GM18873 (cell line): Measurements from ENCODE around the gene S100A2.
"Not testable (repeated sequence)": the region's sequence is repeated elsewhere in the genome, so short reads cannot be mapped to it uniquely, and the experiment has no call there.

Experiments used
- ATAC-seq: cut with Tn5 transposase; IDR thresholded peaks from one replicate; pipeline ENCODE4 v1.9.1; 2021; ENCODE audit warnings: mild to moderate bottlenecking, moderate library complexity, moderate number of reproducible peaks; ENCODE audit not compliant: unreplicated experiment, low FRiP score

The S100A2 gene

DNA sequence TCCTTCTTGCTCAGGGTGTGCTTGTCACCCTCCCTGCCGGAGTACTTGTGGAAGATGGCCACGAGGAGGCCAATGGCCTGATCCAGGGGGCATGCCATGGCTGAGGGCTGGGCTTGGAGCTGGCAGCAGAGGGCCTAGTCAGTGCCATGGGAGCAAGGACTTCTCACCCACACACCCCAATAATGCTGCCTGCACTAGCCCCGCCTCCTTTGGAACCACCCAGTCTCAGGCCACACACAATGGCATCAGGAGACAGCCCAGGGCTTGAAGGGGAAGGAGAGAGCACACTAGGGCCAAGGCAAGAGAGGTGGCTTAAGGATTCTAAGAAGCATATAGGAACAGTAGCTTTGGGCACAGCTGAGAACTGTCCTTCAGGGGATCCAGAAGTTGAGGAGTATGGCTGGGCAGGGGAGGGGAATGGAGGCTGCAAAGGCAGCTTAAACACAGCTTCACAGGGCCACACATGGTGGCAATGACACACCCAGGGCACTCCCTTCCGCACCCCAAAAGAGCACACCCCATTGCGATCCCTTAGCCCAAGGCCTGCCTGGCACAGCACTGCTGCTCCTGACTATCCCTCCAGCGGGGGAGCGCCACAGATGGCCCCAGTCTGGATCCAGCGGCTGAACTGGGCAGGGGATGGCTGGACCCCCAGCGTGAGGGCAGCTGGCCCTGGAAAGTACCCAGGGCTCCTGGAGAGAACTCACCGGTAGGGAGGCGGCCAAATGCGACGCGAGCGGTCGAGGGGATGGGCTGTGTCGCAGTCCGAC is 30.2 kb downstream of the S100A2 start, which contains the start of gene S100A6:
Gene S100A6 (minus strand): TSS at position 750 of the 770 bp plus-strand sequence. CDS start 652 bp downstream, at position 98.
- ATAC-seq: no peak

DNA sequence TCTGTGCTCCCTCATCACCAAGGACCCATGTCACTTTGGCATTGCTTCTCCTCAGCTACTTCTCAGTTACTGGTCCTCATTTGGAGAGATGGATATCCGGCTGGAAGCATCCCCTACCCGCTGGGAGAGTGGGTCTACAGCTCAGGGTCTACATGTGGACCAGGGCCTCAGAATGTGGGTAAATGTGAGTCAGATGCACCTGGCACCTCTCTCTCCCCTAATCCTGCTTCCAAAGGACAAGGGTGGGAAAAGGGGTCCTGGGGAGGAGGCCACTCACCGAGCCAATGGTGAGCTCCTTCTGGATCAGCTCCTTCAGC is 30.8 kb downstream of the S100A2 start:
- ATAC-seq: no peak

DNA sequence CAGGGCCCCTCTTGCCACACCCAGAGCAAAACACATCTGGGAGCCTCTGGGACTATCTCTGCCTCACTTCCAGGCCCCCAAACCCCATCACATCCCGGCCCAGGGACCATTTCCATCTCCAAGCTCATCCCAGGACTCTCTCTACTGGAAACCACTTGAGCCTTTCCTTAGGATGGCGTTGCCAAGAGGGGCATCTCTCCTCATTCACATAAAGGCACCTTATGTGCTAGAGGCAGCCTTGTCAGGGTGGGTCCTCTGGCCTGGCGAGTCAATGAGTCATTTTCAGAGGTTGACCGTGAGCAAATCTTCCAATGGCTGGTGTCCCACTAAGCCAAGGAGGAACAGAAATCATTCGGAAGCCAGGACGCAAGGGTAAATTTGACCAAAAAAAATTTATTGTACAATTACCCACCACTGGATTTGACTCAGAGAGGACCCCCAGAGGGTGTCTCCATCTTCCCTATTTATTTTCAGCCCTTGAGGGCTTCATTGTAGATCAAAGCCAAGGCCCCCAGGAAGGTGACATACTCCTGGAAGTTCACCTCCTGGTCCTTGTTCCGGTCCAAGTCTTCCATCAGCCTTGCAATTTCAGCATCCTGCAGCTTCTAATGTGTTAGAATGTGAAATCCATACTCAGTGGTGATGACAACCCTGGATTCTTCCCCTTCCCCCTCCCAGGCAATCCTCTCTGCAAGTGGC is 31.3 kb downstream of the S100A2 start:
- no peak for ATAC-seq

DNA sequence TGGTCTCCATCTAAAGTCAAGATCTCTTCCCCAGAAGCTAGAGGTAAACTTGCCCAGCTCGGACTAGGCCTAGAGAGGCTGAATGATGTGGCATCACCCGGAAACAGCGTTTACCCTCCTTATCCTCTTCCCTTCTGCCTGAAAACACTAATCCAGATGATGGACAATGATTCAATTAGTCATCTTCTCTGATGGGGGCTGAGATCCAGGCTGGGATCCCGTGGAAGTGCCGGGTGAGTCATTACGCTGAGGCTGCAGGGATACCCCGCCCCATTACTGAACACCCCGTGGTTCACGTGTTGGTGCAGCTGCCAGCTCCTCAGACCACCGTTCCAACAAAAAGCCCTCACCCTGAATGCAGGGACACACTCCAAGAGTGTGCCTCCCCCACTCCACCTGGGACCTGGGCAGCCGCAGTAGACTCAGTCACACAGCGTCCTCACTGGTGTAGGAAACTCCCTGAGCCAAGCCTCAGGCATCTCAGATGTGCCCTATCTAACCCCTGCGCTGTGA is 31.9 kb downstream of the S100A2 start:
- no peak for ATAC-seq

DNA sequence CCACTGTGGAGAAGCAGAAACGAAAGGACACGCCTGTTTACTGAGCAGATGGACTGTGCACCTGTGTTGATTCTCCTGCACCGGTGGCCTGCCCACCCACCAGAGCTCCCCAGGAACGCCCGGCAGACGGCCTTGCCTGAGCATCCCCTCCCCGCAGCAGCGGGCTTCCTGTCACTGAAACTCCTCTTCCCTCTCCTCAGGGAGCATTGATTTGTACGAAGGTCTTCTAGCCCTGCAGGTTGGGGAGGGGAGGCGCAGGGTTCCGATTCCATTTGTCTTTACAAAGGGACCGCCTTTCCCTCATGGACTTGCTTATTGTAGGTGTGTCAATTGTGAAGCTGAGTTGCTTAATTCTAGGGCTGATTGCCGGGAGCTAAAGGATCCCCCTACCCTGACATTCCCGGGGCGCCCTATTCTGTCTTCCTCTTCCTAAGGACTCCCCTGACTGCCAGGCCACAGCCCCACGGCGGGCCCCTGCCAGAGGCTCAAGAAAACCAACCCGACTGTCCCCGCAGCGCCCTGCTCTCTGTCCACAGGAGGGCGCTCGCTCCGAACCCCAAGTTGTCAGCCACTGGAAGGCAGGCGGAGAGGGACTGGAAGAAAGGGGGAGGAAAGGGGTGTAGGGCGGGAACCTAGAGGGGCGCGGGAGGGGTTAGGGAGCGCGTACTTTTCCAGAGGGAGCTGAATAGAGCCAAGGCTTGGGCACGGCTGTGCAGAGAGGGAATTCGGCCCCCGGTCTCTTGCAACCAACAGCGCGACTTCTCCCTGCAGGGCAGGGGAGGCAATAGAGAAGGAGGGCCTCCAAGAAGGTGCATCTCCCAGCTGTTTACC is 32.7 kb downstream of the S100A2 start:
- ATAC-seq: no peak

DNA sequence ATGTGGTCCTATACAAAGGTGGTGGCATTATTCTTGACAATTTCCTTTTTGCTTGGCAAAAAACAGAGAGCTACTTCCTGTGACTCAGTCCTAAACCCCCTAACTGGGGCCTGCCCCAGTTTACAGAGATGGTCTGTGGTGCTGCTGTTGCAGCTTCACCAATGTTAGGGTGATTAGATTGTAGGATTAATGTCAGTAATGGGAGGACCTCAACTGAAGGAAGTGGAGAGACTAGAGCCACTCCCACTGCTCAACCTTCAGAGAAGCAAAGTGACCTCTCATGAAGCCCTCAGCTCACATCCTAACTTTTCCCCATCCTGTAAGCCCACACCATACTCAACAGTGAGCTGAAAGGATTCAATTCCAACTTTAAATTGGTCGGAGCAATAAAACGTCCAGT is 33.5 kb downstream of the S100A2 start:
- ATAC-seq: no peak

DNA sequence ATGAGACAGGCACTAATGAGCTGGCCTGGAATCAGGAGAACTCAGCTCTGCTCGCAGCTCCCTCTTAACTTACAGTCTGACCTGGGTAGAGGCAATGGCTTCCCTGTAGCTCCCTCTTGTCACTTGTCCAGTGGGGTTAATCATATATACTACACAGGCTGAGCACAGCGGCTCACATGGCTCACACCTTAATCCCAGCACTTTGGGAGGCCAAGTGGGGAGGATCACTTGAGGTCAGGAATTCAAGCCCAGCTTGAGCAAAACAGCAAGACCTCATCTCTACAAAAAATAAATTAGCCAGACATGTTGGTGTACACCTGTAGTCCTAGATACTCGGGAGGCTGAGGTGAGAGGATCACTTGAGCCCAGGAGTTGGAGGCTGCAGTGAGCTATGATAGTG is 34.0 kb downstream of the S100A2 start:
- ATAC-seq: no peak

DNA sequence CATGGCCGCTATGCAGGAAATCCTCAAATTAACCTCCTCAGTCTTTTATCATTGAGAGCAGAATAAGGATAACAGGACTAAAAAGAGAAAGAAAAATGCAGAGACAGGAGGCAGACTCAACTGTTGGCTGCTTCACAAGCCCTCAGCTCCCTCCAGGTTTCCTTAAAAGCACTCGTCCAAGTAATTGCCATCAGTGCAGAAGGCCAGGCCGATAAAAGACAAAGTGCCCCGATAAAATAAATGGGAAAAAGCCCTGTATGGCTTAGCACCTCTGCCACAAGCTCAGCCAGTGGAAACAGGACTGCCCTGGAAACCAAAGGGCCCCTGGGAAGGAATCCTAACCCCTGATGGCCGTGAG is 38.0 kb downstream of the S100A2 start:
- no peak for ATAC-seq

DNA sequence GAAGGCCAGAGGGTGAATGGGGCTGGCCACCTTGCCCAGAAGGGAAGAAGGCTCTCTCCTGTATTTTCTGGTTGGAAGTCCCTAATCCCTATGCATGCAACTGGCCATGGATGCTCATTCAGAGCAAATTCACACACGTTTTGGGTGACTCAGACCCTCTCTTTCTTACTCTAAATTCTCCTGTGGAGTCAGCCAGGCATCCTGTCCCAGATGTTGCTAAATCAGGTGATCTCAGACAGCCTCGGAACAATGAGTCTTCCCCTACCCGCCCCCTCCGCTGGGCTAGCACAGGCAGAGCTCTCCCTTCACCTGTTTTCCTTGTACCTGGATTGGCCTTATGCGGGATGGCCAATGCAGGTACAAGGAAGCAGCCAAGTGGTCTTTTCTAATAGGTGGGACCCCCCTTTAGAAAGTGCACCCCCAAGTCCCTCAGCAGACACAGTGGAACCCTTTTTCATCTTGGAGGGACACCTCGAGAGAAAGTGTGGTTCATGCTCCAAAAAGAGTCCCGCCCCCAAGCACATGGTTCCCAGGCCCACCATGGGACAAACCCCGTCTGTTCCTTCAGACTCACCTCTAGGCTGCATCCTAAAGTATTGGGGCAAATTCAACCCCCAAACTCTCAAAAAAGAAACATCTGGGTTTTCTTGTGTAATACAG is 38.5 kb downstream of the S100A2 start:
- ATAC-seq: no peak

DNA sequence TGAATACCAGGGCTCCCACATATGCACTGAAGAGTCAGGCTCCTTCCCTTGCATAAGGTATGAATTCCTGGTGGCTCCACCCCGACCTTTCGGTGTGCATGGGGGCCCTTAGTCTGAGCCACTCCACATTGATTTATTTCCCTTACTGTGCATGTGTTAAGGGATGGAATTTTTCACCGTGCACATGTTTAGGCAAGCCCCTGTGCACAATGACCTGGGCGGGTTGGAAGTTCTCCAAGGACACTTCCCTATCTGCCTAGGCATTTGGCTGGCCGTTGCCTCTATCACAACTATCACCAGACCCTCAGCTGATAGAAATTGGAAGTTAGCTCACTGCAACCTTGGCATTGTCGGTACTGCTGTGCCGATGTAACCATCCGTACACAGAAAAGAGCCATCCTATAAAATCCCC is 39.5 kb downstream of the S100A2 start:
- ATAC-seq: no peak

DNA sequence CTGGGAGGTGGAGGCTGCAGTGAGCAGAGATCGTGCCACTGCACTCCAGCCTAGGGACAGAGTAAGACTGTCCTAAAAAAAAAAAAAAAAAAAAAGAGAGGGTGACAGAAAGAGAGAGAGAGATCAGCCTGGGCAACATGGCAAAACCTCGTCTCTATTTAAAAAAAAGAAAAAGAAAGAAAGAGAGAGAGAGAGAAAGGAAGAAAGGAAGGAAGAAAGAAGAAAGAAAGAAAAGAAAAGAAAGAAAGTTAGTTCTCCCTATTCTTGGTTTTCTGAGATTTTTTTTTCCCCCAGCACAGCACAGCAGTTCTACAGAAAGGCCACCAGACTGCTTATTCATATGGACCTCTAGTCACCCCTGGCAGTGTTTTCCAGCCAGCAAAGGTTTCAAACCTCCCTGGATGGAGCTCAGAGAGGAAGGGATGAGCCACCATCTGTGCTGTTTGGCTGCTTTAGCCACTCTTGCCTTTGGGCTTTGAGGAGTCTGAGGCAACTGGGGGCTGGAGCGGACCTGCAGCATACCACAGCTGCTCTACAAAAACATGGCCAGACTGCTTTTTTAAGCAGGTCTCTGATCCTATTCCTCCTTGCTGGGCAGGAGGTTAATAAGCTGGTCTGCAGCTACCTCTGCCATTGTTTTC is 40.4 kb downstream of the S100A2 start:
- ATAC-seq: no peak

DNA sequence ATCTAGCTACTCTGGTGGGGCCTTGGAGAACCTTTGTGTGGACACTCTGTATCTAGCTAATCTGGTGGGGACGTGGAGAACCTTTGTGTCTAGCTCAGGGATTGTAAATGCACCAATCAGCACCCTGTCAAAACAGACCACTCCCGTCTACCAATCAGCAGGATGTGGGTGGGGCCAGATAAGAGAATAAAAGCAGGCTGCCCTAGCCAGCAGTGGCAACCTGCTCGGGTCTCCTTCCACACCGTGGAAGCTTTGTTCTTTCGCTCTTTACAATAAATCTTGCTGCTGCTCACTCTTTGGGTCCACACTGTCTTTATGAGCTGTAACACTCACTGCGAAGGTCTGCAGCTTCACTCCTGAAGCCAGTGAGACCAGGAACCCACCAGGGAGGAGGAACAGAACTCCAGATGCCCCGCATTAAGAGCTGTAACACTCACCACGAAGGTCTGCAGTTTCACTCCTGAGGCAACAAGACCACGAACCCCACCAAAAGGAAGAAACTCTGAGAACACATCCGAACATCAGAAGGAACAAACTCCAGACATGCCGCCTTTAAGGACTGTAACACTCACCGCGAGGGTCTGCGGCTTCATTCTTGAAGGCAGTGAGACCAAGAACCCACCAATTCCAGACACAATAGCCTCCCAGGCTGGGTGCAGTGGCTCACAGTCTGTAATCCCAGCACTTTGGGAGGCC is 43.1 kb downstream of the S100A2 start:
- ATAC-seq: not testable (repeated sequence)

DNA sequence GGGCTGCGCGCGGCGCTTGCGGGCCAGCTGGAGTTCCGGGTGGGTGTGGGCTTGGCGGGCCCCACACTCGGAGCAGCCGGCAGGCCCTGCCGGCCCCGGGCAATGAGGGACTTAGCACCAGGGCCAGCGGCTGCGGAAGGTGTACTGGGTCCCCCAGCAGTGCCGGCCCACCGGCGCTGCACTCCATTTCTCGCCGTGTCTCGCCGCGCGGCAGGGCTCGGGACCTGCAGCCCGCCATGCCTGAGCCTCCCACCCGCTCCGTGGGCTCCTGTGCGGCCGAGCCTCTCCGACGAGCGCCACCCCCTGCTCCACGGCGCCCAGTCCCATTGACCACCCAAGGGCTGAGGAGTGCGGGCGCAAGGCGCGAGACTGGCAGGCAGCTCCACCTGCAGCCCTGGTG is 43.8 kb downstream of the S100A2 start:
- not testable (repeated sequence) for ATAC-seq

DNA sequence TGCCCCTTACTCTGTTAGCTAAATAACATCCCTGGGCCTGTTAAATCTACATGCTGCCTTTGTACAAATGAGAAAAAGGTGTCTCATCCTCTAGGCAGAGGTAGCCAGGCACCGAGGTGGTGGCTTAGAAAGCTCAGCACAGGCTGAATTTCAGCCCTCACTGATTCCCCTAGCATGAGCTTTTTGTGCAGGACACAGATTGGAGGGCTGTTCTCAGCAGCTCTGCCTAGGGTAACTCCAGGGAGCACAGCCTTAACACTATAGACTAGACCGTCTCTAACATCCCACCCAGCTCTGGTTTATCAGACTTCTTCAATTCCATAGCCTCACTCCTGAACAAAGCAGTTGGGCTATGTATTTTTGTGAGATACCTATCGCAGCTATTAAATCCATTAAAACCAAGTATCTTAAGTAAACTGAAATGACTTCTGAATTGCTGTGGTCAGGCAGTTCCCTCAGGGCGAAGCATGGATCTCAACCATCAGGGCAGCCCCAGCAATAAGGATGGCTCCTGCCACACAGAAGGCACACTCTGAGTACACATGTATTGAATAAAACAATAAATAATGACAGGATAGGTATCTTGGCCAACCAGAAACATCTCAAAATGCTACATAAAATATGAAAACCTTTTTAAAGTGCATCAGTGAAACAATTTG is 44.7 kb downstream of the S100A2 start:
- no peak for ATAC-seq

DNA sequence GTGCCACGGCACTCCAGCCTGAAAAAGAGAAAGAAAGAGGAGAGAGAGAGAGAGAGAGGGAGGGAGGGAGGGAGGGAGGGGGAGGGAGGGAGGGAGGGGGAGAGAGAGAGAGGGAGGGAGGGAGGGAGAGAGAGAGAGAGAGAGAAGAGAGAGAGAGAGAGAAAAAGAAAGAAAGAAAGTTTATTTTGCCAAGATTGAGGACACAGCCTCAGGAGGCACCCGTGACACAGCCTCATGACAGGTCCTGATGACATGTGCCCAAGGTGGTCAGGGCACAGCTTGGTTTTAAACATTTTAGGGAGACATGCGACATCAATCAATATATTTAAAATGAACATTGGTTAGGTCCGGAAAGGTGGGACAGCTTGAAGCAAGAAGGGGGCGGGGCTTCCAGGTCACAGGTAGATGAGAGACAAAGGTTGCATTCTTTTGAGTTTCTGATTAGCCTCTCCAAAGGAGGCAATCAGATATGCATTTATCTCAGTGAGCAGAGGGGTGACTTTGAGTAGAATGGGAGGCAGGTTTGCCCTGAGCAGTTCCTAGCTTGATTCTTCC is 45.4 kb downstream of the S100A2 start:
- not testable (repeated sequence) for ATAC-seq

DNA sequence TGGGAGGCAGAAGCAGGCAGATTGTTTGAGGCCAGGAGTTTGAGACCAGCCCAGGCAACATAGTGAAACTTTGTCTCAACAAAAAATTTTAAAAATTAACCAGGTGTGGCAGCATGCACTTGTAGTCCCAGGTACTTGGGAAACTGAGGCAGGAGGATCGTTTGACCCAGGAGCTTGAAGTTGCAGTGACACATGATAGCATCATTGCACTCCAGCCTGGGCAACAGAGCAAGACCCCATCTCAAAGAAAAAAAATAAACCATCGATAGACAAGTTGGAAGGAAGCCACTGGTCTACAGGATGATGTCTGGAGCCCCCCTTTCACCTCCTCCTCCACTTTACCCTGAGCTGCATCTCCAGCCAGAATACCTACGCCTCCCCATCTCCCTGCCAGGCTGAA is 46.4 kb downstream of the S100A2 start:
- no peak for ATAC-seq

DNA sequence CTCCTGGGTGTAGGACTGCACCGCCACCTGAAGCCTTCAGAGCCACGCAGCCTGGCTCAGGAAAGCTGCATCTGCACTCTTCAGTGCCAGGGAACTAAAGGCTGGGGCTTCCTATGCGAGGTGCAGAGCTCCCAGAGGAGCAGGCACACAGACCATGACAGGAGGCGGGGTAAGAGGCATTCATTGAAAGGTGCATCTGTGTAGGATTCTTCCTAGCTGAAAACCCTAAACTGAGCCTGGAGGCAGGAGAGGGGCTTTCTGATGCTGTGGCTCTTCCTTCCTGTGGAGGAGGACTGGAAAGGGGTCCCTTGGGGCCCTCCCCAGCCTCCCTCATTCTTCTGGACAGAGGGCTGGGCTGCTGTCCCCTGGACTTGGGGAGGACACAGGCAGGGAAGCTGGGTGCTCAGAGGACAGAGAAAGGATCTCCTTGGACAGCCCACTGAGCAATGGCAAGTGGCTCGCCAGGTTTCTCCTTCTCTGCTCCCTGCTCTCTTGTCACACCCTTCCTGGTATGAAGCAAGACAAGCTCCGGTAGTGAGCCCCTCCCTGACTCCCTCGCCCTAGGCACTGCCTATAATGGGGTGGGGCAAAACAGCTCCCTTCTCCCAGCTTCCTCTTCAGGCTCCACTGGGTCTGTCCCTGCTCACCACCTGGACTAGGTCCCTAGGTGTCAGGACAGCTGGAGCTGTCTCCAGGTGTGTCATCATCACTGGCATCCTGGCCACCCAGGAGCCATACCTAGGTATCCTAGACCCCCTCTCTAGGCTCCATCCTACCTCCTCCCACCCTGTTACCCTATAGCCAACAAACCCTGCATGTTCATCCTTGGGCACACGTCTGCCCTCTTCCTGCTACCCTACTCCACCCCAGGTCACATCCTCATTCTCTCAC is 49.9 kb downstream of the S100A2 start:
- no peak for ATAC-seq

DNA sequence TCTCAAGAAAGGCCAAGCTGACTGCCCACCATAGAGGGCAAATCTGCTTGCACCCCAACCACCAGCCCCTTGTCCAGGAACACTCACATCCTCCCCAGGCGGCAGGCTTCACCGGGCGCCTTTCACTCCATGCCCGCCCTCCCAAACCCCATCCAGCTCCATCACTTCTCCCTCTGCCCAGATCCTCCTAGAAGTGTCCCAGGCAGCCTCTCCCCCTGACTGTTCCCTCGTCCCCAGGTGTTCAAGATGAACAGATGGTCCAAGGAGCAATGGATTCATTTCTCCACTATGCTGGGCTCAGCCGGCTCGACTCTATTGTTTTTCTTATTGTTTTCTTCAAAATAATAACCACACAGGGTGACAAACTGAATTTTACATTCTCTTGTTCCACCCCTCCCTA is 52.0 kb downstream of the S100A2 start:
- ATAC-seq: no peak
